HepG2 (cell line): ENCODE measurements around the gene ISY1. TPM values are rescaled to one million over a fixed set of nuclear protein-coding genes. Genes with fewer than 3 reads are reported as not detected.

ENCODE experiments used
- ATAC-seq: fragments of 200-7000 bp; cut with Tn5 transposase; 3 replicates; pipeline ENCODE4 v1.9.1; 2020; ENCODE audit warnings: mild to moderate bottlenecking, moderate library complexity
- BruUV-seq: library from RNA; stranded (reverse); fragments of 400-500 nt; replicated peaks from 2 replicates; lab custom pipeline; 2021; lab: Mats Ljungman, UMichigan
- CTCF ChIA-PET: fragments of 300-600 bp; formaldehyde crosslinking; extraction: SDS; loops from one replicate; lab custom pipeline; 2021; ENCODE audit warnings: low total read pairs, inconsistent platforms, low intra/inter-chr PET ratio; lab: Yijun Ruan, JAX
- POLR2A ChIA-PET: fragments of 350-600 bp; sonication (Branson Sonifier 250); formaldehyde crosslinking; loops from one replicate; lab custom pipeline; 2020; ENCODE audit warnings: antibody characterized with exemption, inconsistent platforms; lab: Yijun Ruan, JAX
- DNase-seq: peaks from one replicate; pipeline ENCODE4 v3.0.0-alpha.2; 2015; ENCODE audit warnings: low spot score
- FAIRE-seq: peaks from 3 replicates; lab custom pipeline; 2011; peaks lifted over from hg19 to GRCh38; lab: Jason Lieb, UNC
- H2AFZ ChIP-seq: one replicate; pipeline ENCODE4 v1.6.1; 2011; ENCODE audit warnings: low read length, inconsistent platforms
- H3K27ac ChIP-seq: fragments of 300-600 bp; 3 replicates; pipeline ENCODE4 v1.8.0; 2011; ENCODE audit warnings: mixed run types, mild to moderate bottlenecking, mixed read lengths, low read length, inconsistent platforms; ENCODE audit not compliant: insufficient read depth; ENCODE audit errors: extremely low read length
- H3K27me3 ChIP-seq, 2 experiments: fragments of 200-600 bp in 1 of 2; 2 replicates in 1 of 2; 3 replicates in 1 of 2; pipeline versions ENCODE4 v1.6.0 to v1.8.0; 2011; ENCODE audit warnings: low read length in 2 of 2, mild to moderate bottlenecking in 2 of 2, moderate library complexity in 2 of 2, inconsistent platforms in 1 of 2; ENCODE audit not compliant: insufficient read depth in 2 of 2, control insufficient read depth in 1 of 2
- H3K36me3 ChIP-seq, 2 experiments: fragments of 200-600 bp in 1 of 2; replicated peaks in 1 of 2; 2 replicates in 1 of 2; 3 replicates in 1 of 2; pipeline versions ENCODE4 v1.5.1 to v1.8.0; 2011; ENCODE audit warnings: low read length in 2 of 2, inconsistent platforms in 1 of 2; ENCODE audit not compliant: insufficient read depth in 2 of 2, control insufficient read depth in 1 of 2
- H3K4me1 ChIP-seq: 2 replicates; pipeline ENCODE4 v1.5.1; 2012; ENCODE audit warnings: low read length, inconsistent platforms; ENCODE audit not compliant: insufficient read depth
- H3K4me2 ChIP-seq: 2 replicates; pipeline ENCODE4 v1.6.0; 2011; ENCODE audit warnings: low read depth, low read length, inconsistent platforms
- H3K4me3 ChIP-seq, 3 experiments: fragments of 200-600 bp in 1 of 3; sonication (generic), shearing (Covaris generic) in 1 of 3; replicated peaks in 1 of 3; 2 replicates each; pipeline ENCODE4 v1.5.1; 2011 to 2016; ENCODE audit warnings: low read length in 3 of 3, inconsistent platforms in 2 of 3, low read depth in 2 of 3, mild to moderate bottlenecking in 2 of 3, control low read depth in 1 of 3, mixed read lengths in 1 of 3; ENCODE audit not compliant: insufficient read depth in 1 of 3
- H3K79me2 ChIP-seq: one replicate; pipeline ENCODE4 v1.6.1; 2011; ENCODE audit warnings: low read length, inconsistent platforms; ENCODE audit not compliant: insufficient read depth
- H3K9ac ChIP-seq: 2 replicates; pipeline ENCODE4 v1.6.0; 2011; ENCODE audit warnings: mild to moderate bottlenecking, low read depth, low read length, inconsistent platforms; ENCODE audit not compliant: insufficient read depth
- H3K9me3 ChIP-seq: 2 replicates; pipeline ENCODE4 v1.5.1; 2012; ENCODE audit warnings: mild to moderate bottlenecking, low read length
- H4K20me1 ChIP-seq: 2 replicates; pipeline ENCODE4 v1.6.0; 2011; ENCODE audit warnings: inconsistent platforms, mild to moderate bottlenecking, low read length, moderate library complexity; ENCODE audit not compliant: insufficient read depth
- BCL6 ChIP-seq: IDR thresholded peaks from 2 replicates; pipeline ENCODE4 v1.6.1; 2016; ENCODE audit warnings: missing genetic modification reagents, missing compliant biosample characterization
- JUNB ChIP-seq: sonication (generic); formaldehyde crosslinking; IDR thresholded peaks from 2 replicates; pipeline ENCODE4 v1.8.0; 2022; ENCODE audit warnings: missing genetic modification reagents, mild to moderate bottlenecking, borderline replicate concordance
- NR2F1 ChIP-seq, 2 experiments: fragments of 450-650 bp in 1 of 2; formaldehyde crosslinking in 1 of 2; IDR thresholded peaks; 2 replicates each; pipeline versions ENCODE4 v1.5.0 to v1.6.1; 2016 to 2020; ENCODE audit warnings: mild to moderate bottlenecking in 1 of 2, missing compliant biosample characterization in 1 of 2, missing genetic modification reagents in 1 of 2, moderate library complexity in 1 of 2
- RARA ChIP-seq: IDR thresholded peaks from 2 replicates; pipeline ENCODE4 v1.6.1; 2016; ENCODE audit warnings: missing genetic modification reagents, missing compliant biosample characterization
- ZNF441 ChIP-seq: sonication (generic); formaldehyde crosslinking; IDR thresholded peaks from 2 replicates; pipeline ENCODE4 v1.7.0; 2021; ENCODE audit warnings: missing genetic modification reagents, borderline replicate concordance
- WGBS: methylation state at CpG from one replicate; pipeline ENCODE4 v1.1.6; 2017; ENCODE audit warnings: low lambda C conversion rate; 5-methylcytosine and 5-hydroxymethylcytosine counted together
- in situ Hi-C: cut with HindIII; loops from 2 replicates; pipeline ENCODE4 v1.10.0; 2017; ENCODE audit warnings: low pct_unique_long_range_greater_than_20kb; ENCODE audit not compliant: extremely low pct_ligation_motif_present
- intact Hi-C: fragments of 100-400 bp; cut with micrococcal nuclease; formaldehyde crosslinking; loops from one replicate; pipeline ENCODE4 v1.10.0; 2022; ENCODE audit not compliant: unreplicated experiment
- polyA plus RNA-seq, 8 experiments: library from polyadenylated mRNA; depleted of rRNA in 3 of 8; stranded (reverse) in 7 of 8; unstranded in 1 of 8; fragments of >200 nt; fragmentation: Illumina TruSeq in 4 of 8; extraction: Trizol in 4 of 8; gene quantifications; 2 replicates each; pipeline versions ENCODE4 v1.2.1 to v1.2.3, GENCODE V29; 2011 to 2016; ENCODE audit warnings: low read depth in 4 of 8, missing spikeins in 1 of 8, mixed read lengths in 1 of 8; ENCODE audit not compliant: insufficient read depth in 1 of 8
- total RNA-seq, 5 experiments: library from RNA; depleted of rRNA; stranded (reverse); fragments of >200 nt; fragmentation: Illumina TruSeq; extraction: Trizol; gene quantifications; 2 replicates each; pipeline ENCODE4 v1.2.3, GENCODE V29; 2016; ENCODE audit warnings: low read depth in 1 of 5
- TF ChIP-seq, protein P1 (sequence below): sonication (generic); formaldehyde crosslinking; conservative IDR thresholded peaks from 2 replicates; pipeline ENCODE4 v1.4.0; 2020; ENCODE audit warnings: mild to moderate bottlenecking, missing genetic modification reagents, moderate library complexity
- TF ChIP-seq, protein P2 (sequence below): sonication (generic); formaldehyde crosslinking; IDR thresholded peaks from 2 replicates; pipeline ENCODE4 v1.4.0; 2020; ENCODE audit warnings: mild to moderate bottlenecking, missing genetic modification reagents

ISY1 gene
- total and polyA plus RNA-seq, 2 of the 13 experiments (the other 11 are each of a cell fraction or from before 2014, with no cell fraction given): 21.0 to 39.1 TPM

DNA sequence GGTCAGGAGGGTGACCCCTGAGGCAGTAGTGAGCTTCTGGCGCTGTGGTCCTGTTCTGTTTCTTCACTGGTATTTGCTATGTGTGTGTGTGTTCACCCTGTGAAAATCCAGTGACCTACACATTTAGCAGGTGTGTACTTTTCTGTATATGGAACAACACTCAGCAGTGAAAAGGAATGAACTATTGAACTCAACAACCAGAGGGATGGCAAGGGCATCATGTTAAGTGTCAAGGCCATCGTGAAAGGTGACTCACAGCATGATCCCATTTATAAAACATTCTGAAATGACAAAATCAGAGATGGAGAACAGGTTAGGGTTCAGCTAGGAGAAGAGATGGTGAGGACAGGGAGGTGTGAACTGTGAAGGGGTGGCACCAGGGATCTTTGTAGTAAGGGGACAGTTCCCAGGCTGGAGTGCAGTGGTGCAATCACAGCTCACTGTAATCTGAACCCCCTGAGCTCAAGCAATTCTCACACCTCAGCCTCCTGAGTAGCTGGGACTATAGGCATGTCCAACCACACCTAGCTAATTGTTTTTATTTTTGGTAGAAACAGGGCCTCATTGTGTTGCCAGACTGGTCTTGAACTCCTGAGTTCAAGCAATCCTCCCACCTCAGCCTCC, 29.3 kb downstream of the ISY1 start:
- Histone ChIP-seq H4K20me1 (no peaks in the 10 kb centered on the region), H3K4me1 (no peaks in the 10 kb centered on the region), H3K9ac (no peak overlapping the region), H3K4me2 (no peak overlapping the region), H2AFZ (no peak overlapping the region), H3K4me3 (no peak overlapping the region), H3K27ac (no peak overlapping the region), H3K27me3 (no peaks in the 10 kb centered on the region), H3K9me3 (no peaks in the 10 kb centered on the region), H3K79me2 (no peaks in the 10 kb centered on the region), H3K36me3 (peaks cover 19 to 50% of the 10 kb centered on the region in 2 experiments)
- ChIA-PET CTCF (no interaction called here), POLR2A (interaction anchor here (3.4 kb wide), 1 partner anchor 9 kb away, joined by 22 read pairs; the partner anchor contains the start of gene RAB43)
- TF ChIP-seq RARA (peak; percentile 51; the same call in 1 of the 2 replicates), ZNF441 (CRISPR knock-in tag) (no peak), BCL6 (no peak), JUNB (no peak), NR2F1 (CRISPR knock-in tag; IDR thresholded peaks at IDR 0.05) (peak in 1 of 2 experiments; percentile 75; a peak in 2 of 4 replicates)
- TF ChIP-seq, protein P1, sequence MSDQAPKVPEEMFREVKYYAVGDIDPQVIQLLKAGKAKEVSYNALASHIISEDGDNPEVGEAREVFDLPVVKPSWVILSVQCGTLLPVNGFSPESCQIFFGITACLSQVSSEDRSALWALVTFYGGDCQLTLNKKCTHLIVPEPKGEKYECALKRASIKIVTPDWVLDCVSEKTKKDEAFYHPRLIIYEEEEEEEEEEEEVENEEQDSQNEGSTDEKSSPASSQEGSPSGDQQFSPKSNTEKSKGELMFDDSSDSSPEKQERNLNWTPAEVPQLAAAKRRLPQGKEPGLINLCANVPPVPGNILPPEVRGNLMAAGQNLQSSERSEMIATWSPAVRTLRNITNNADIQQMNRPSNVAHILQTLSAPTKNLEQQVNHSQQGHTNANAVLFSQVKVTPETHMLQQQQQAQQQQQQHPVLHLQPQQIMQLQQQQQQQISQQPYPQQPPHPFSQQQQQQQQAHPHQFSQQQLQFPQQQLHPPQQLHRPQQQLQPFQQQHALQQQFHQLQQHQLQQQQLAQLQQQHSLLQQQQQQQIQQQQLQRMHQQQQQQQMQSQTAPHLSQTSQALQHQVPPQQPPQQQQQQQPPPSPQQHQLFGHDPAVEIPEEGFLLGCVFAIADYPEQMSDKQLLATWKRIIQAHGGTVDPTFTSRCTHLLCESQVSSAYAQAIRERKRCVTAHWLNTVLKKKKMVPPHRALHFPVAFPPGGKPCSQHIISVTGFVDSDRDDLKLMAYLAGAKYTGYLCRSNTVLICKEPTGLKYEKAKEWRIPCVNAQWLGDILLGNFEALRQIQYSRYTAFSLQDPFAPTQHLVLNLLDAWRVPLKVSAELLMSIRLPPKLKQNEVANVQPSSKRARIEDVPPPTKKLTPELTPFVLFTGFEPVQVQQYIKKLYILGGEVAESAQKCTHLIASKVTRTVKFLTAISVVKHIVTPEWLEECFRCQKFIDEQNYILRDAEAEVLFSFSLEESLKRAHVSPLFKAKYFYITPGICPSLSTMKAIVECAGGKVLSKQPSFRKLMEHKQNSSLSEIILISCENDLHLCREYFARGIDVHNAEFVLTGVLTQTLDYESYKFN: no peak
- TF ChIP-seq, protein P2, sequence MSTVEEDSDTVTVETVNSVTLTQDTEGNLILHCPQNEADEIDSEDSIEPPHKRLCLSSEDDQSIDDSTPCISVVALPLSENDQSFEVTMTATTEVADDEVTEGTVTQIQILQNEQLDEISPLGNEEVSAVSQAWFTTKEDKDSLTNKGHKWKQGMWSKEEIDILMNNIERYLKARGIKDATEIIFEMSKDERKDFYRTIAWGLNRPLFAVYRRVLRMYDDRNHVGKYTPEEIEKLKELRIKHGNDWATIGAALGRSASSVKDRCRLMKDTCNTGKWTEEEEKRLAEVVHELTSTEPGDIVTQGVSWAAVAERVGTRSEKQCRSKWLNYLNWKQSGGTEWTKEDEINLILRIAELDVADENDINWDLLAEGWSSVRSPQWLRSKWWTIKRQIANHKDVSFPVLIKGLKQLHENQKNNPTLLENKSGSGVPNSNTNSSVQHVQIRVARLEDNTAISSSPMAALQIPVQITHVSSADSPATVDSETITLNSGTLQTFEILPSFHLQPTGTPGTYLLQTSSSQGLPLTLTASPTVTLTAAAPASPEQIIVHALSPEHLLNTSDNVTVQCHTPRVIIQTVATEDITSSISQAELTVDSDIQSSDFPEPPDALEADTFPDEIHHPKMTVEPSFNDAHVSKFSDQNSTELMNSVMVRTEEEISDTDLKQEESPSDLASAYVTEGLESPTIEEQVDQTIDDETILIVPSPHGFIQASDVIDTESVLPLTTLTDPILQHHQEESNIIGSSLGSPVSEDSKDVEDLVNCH: no peak
- no TSS peak for BruUV-seq
- DNase-seq (no peak), FAIRE-seq (no peak), ATAC-seq (no peak; the same call in 2 of the 3 replicates)
- intact Hi-C loops (no loop called here), in situ Hi-C loops (no loop called here)
- 88% methylated on average over 2 of the region's 2 CpGs for WGBS
